Activated gamma-delta T cell treated with anti-CD3 and anti-CD28 coated beads, Interleukin-2, amount 50 U/mL, for 16 hours (primary cell): ENCODE results near the gene ADAMTS16.

ENCODE experiments used
- DNase-seq: peaks from one replicate; pipeline ENCODE4 v3.0.0-alpha.2; 2020; ENCODE audit warnings: low read depth

The ADAMTS16 gene

DNA sequence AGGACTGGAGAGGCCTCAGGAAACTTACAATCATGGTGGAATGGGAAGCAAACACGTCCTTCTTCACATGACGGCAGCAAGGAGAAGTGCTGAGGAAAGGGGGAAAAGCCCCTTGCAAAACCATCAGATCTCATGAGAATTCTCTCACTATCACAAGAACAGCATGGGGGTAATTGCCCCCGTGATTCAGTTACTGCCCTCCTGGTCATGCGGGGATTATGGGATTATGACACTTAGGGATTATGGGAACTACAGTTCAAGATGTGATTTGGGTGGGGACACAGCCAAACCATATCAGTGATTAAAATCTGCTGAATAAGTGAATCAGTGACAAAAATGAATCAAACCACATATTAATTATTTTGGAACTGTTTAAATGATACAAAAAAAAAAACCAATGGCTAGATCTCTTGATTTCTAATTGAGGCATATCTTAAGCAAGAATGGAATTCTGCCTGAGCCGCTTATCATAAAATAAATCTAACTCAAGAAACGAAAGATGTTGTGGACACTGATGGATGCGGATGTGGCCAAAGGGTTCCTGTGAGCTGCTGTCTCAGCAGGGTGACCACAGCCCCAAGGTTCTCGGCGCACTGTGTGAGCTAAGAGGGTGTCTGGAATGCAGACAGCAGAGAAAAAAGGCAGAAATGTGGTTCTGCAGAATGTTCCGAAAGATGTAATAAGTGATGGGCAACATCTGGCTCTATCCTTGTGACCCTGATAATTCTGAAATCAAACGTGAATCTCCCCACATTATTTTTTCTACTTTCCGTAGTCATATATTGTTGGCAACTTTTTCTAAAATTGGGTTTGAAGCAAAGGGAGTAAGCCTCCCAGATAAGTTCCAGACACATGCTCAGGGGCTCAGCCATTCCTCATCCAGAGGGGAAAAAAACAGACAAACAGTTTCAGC, 175.2 kb downstream of the ADAMTS16 start:
- no peak for DNase-seq

DNA sequence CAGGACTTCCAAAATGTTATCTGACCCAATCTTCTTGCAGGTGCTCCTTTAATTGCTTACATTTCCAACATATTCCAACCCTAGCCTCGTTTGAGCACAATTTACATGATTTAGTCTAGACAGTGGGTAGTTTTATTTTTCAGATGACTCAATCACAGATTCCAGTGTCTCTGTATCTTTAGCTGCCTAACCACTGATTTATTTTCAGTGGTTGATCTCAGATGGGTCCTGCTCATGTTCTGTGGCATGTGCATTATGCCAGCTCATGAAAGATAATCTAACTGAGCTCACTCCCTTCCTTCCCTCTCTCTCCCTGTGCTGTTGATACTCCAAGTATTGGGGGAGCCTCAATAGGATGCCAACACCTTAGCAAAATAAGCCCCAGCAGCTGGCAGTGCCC, 176.2 kb downstream of the ADAMTS16 start:
- DNase-seq = no peak

DNA sequence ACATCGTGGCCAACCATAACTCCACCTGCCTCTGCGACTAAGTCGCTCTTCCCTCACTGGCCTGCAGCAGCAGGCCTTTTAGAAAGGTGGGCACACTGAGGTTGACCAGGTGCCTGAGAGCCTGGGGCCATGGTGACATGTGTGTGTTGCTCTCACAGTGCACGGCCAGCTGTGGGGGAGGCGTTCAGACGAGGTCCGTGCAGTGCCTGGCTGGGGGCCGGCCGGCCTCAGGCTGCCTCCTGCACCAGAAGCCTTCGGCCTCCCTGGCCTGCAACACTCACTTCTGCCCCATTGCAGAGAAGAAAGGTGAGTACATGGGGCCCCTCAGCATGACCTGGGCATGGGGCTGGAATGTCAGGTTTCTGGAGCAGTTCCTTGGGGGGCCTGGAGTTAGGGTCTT, 177.8 kb downstream of the ADAMTS16 start:
- DNase-seq = no peak

DNA sequence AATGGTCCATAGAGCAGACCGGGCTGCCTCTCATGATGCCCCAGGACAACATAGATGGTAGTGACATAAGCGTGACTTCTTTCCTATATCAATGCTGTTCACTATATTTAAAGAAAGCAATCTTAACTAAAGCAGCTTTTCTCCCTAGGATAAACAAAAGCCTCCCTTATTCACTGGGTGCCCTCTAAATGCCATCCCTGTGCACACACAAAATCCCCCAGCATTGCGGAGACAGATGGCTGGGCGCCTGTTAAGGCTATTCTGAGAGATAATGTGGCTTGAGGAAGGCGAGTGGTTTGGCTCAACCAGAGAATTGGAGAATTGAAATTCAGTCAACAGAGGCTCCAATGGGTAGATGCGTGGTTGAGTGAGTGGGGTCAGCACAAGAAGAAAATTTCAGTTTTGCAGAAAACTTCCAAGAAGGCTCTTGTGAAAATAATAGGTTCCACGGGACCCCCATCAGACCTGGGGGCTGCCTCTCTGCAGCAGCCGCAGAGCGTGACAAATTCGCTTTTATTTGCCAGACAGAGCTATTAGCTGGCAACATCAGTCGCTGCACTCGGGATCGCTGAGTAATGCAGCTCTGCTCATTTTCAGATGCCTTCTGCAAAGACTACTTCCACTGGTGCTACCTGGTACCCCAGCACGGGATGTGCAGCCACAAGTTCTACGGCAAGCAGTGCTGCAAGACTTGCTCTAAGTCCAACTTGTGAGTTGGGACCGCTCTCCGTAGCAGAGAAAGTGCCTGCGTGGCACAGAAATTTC, 178.5 kb downstream of the ADAMTS16 start:
- no peak for DNase-seq

DNA sequence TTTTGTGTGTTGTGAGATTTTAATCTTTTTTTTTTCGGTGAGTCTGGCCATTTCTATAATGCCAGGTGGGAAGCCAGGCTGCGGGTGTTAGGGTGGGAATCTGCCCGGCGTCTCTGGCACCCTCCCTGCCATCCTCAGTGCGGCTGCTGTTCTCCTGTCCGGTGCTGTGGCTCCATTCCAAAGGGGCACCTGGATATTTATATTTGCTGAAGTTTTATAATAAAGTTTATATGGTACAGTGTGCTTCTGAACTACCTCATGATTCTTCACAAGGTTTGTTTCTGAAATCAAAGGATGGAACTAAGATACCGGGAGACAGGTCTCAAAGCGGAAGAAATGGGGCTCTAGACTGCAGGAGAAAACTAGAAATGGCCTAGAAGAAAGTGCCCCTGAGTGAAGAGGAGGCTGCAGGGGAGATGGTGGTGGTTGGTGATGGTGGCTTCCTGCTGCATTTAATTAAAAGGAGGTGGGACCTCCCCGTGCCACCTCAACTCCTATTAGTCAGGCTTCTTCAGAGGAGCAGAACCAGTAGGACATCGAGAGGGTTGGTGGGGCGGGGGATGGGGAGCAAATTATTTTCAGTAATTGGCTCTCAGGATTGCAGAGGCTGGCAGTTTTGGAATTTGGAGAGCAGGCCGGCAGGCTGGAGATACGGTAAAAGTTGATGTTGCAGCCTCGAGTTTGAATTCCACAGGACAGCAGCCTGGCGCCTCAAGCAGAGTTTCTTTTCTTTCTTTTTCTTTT, 180.1 kb downstream of the ADAMTS16 start:
- DNase-seq = no peak

DNA sequence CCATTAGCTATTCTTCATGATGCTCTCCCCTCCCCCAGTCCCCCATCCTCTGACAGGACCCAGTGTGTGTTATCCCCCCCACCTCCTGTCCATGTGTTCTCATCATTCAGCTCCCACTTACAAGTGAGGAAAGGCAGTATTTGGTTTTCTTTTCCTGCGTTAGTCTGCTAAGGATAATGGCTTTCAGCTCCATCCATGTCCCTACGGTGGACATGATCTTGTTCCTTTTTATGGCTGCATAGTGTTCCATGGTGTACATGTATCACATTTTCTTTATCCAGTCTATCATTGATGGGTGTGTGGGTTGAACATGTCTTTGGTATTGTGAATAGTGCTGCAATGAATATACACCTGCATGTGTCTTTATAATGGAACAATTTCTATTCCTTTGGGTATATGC, 181.0 kb downstream of the ADAMTS16 start:
- DNase-seq = no peak

DNA sequence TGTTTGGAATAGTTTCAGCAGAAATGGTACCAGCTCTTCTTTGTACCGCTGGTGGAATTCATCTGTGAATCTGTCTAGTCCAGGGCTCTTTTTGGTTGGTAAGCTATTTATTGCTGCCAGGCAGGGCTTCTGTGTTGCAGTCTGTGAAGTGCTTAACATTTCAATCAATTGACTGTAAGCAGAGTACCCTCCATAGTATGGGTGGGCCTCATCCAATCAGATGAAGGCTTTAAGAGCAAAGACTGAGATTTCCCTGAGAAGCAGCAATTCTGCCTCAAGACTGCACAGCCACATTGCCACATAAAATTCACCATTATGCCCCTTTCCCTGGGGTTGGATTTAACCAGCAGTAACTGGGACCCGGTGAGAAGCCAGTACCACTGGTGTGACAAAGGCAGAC, 183.4 kb downstream of the ADAMTS16 start:
- DNase-seq = no peak

DNA sequence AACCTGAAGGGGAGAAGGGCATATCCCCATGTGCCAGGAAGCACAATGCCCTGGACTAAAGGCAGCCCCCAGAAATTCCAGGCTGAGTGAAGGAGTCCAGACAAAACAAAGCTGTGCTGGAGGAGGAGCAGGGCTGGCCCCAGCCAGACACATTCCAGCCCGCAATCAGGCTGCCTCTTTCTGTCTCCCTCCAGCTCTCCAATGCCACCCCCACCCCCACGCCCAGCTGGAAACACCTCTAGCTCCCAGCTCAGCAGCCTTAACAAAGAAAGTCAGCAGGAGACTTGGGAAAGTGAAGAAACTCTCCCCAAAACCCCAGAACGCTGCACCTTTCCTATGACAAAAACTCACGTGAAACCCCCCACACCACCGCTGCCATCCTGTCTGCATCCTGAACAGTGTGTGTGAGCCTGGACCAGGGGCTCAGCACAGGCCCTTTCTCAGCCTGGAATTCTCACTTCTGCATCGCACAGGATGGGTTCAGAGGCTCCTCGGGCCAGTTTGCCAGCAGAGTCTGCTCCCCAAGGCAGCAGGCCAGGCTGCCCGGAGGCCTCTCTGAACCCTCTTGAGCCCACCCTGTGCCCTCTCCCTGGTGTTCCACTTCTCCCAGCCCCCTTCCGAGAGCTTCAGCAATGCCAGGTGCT, 186.1 kb downstream of the ADAMTS16 start:
- no peak for DNase-seq

DNA sequence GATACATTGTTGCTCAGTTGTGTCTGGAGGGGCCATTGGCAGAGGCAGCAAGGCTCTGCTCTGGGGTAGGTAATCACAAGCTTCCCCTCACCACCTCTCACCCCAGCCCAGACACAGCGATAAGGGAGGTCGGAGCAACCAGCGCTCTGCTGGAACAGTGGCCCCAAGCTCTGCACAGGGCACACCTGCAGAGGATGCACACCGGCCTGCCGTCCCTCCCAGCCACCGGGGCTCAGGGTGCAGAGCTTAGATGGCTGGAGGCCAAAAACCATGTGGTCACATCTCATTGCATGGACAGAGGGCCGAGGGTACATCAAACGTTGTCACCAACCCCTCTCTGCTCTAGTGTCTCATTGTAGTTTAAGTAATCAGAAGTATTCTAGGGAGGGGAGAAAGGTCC, 187.0 kb downstream of the ADAMTS16 start:
- no peak for DNase-seq

DNA sequence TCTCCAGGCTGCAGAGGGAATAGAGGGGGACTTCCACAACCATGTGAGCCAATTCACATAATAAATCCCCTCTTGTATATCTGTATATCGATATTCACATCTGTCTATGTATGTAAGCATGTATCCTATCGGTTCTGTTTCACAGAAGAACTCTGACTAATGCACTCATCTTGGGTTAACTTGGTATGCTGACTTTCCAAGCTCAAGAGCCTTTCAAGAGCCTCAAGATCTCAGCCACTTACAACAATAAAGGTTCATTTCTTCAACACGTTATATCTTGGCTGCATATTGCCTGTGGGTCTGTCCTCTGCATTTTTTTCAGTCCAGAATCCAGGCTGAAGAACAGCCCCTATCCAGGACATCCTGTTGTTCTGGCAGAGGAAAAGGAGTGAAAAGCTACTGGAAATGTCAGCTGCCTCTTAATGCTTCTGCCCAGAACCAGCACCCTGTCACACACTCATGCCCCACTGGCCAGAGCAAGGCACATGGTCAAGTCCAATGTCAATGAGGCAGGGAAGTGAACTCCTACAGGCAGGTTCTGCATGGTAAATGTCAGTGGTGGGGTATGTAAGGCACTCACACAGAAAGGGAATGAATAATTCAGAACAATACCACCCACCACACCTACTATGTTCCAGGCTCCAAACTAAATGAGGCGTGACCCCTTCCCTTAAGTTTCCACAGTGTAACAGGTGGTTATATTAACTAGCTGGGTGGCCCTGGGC, 190.8 kb downstream of the ADAMTS16 start:
- DNase-seq = no peak

DNA sequence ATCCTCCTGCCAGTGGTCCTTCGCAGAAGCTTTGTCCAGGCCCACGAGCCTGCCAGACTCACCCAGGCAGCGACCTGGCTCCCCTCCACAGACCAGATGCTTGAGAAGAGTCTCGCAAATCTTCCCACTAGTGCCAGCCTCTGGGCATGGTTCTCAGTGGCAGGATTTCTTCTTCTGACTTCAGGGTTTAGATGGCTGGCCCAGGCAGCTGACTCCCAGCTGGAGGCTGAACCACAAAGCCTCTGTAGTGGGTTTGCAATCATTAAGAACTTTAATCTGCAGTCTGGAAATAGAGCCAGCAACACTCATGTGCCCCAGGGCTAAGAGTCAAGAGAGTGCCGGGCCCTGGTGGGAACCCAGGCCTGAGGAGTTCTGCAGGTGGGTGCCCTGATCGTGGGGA, 191.7 kb downstream of the ADAMTS16 start:
- no peak for DNase-seq

DNA sequence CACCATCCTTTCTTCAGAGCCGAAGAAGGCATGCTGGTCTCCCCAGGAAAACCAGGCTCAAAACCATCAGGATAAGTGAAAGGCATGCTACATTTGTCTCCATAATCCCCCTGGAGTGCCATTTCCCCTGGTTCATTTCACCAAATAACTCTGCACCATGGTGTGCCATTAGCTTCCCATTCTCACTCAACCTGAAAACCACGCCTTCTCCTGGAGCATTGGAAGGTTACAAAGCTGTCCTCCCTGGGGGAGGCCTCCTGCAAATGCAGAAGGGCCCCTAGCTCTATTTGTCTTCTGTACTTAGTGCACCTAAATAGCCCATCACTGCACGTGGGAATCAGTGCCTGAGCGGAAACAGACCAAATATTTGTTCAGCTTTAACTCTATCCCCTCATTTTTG, 192.2 kb downstream of the ADAMTS16 start:
- no peak for DNase-seq

DNA sequence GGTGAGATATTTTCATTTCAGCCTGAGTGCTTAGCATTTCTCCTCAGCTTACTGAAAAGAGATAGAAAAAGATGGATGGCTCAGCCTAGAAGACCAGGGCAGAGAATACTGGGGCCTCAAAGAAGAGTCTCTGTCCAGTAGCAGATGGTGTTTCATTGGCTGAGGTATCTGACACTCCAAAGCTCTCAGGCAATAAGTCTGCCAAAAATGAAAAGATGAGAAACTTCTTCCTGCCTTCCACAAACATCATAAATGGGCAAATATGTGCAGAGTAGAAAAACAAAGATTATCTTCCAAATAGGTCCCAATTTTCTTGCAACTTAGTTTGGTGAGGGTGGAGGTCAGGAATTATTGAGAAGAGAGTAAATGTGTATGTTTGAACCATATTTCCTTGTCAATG, 195.0 kb downstream of the ADAMTS16 start:
- DNase-seq = no peak

DNA sequence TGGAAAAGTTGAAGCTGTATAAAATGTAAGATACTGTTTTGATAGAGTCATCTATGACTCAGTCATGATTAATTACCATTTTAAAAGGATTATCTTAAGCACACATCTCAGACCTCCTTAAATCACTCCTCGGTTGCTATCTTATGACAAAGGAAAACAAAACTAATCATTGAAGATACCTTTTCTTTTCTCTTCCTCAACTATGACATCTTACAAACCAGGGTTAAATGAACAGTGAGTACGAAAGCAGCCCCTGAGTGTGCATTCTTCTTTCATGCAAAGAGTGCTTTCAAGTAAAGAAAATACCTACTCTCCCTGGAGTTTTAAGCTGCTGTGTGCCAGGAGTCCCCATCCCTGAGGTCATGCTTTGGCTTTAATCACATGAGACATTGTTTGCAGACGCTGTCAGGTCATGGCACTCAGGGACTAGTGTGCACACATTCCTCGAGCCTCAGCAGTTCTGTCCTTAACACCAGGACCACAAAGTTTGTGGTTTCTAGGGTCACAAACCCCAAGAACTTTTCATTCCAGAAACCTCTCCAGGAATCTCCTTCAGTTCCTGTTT, 195.7 kb downstream of the ADAMTS16 start:
- DNase-seq = no peak

DNA sequence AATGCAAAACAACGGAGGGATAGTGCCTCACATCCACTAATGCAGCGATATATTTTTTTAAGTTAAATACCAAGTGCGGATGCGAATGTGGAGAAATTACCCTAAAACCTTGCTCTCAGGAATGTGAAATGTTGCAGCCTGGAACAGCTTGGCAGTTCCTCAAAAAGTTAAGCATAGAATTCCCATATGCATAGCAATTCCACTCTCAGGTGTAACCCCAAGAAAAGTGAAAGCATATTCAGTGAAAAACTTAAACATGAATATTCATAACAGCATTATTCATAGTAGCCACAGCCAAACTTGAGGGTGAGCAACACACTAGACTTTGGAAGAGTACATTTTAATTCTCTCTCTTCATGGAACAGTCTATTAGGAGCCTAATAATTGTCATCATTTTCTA, 199.1 kb downstream of the ADAMTS16 start:
- no peak for DNase-seq

DNA sequence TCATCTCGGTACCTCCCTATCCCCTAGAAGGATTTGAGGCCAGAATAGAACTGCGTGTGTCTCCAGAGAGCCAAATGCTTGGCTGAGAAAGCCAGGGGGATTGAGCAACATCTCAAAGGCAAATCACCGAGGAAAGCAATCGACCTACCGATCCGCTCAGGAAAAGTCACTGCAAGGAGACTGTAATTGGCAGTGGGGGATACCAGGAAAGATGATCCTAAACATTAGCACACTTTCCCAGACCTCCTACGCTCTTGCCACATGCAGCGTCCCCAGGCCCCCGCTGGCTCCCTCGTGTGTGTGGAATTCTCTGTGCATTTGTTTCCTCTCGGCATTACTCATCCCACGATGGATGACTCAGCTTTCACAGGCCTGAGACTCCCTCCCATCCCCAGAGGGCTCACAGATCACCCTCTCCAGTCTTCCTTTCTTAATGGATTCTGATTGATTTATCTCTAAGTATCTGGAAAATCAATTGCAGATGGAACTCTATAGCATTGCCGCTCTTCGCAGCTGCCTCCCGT, 200.1 kb downstream of the ADAMTS16 start:
- DNase-seq = no peak

DNA sequence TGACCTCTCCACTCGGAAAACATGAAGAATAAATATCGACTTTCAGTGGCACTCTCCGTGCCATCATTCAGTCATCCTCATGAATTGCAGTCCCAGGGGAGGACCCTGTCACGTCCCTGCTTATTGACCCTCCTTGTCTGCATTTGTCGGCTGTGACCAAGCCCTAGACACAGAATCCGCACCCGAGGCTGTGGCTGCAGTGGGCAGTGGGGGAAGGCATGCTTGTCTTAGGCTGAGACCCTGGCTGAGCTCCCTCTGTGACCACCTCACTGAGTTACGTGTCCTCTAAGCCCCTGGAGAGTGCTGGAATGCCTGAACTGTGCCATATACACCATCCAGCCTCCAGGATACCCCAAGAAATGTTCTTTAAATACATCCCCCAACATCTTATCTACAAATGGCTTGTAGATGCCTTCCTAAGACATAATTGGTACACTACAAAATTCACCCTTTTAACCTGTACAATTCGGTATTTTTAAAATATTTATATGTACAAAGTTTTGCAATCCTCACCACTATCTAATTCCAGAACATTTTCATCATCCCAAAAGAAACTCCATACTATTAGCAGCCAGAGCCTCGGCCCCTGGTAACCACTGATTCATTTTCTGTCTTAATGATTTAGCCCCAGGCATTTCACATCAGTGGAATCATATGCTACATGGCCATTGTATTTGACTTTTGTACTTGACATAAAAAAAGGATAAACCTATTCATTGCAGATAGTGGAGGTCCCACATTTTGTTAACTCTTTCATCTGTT, 201.6 kb downstream of the ADAMTS16 start:
- DNase-seq = no peak

DNA sequence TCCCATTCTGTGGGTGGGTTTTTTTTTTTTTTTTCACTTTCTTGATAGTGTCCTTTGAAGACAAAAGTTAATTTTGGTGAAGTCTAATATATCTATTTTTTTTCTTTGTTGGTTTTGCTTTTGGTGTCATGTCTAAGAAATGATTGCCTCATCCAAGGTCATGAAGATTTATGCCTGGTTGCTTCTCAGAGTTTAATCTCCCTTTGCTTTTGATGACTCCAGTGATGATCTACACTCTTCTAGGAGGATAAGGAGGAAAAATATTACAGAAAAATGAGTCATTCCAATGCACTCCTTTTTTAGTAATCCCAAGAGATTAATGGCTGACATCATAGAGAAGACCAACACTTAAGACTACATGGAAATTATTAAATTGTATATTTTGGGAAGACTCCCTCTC, 202.7 kb downstream of the ADAMTS16 start:
- no peak for DNase-seq

DNA sequence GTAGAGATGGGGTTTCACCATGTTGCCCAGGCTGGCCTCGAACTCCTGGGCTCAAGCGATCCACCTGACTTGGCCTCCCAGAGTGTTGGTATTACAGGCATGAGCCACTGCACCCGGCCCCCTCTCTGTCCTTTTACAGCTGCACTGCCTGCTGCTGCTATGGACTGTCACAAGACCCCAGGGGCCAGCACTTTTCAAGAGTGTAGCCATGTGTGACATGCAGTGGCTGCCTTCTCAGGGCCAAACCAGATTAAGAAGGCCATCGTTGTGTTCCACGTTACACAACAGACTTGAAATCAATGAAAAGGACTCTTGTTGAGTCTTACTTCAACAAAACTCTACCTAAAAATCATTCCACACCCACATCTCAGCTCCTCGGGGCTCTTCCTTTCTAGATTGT, 203.4 kb downstream of the ADAMTS16 start:
- DNase-seq = no peak

DNA sequence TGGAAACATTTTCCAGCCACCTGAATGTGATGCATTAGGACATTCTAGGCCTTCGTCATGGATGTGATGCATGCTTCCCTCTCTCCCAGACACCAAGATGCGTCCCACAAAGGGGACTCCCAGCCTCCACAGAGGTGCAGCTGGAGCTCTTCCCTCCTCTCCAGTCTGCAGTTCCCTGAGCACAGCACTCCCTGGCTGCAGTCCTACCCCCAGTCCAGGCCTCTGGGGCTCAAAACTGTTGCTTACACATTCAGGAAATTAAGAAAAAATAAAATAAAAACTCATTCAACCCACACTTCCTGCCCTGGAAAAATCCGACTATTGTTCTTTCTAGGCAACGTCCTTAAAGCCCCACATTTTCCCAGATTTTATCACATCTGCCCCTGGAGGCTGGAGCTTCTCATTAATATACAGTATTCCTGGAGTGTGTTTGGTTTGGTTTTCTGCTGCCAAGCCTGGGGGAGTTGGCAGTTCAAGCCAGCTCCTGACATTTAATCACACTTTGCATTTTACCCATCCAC, 204.0 kb downstream of the ADAMTS16 start:
- no peak for DNase-seq
